C1 segment of cervical spinal cord (tissue), 14 donors: ENCODE data around the gene FAAP100.

Experiments used
- DNase-seq, 14 donors: peaks; one replicate each; lab custom pipeline; 2025; lab: John Stamatoyannopoulos, UW

FAAP100 gene

GRCh38 chr17:81553616-81554181 lies 1.5 kb upstream of the FAAP100 start:
- no peak for DNase-seq

GRCh38 chr17:81553018-81553615 lies 964 bp upstream of the FAAP100 start:
- peak in 10 of 14 donors; percentile 16 to 75 (median 57) for DNase-seq

GRCh38 chr17:81551458-81552243 lies 502 bp downstream of the FAAP100 start:
- peak in 1 of 14 donors; percentile 71 for DNase-seq

GRCh38 chr17:81550830-81551457 lies 1.2 kb downstream of the FAAP100 start:
- no peak for DNase-seq

GRCh38 chr17:81550285-81550684 lies 1.9 kb downstream of the FAAP100 start:
- DNase-seq: no peak

- DNase-seq: no peak
Measured at GRCh38 chr17:81549826-81550225, 2.3 kb downstream of the FAAP100 start.

GRCh38 chr17:81549031-81549557 lies 3.1 kb downstream of the FAAP100 start:
- DNase-seq: peak in 1 of 14 donors; percentile 40

- no peak for DNase-seq
Measured at GRCh38 chr17:81547614-81547982, 4.6 kb downstream of the FAAP100 start.

- DNase-seq: no peak
Measured at GRCh38 chr17:81546906-81547613, 5.1 kb downstream of the FAAP100 start.

GRCh38 chr17:81545160-81545949 lies 6.8 kb downstream of the FAAP100 start:
- no peak for DNase-seq

GRCh38 chr17:81544281-81544974 lies 7.7 kb downstream of the FAAP100 start:
- DNase-seq: no peak

- DNase-seq: no peak
Measured at GRCh38 chr17:81543756-81544155, 8.4 kb downstream of the FAAP100 start.

GRCh38 chr17:81543339-81543675 lies 8.8 kb downstream of the FAAP100 start:
- DNase-seq: peak in 2 of 14 donors; percentile 12 to 37

- no peak for DNase-seq
Measured at GRCh38 chr17:81542431-81543338, 9.5 kb downstream of the FAAP100 start.

GRCh38 chr17:81541123-81541522 lies 11.0 kb downstream of the FAAP100 start:
- no peak for DNase-seq

GRCh38 chr17:81540676-81541027 lies 11.5 kb downstream of the FAAP100 start:
- DNase-seq: no peak

- no peak for DNase-seq
Measured at GRCh38 chr17:81539961-81540675, 12.0 kb downstream of the FAAP100 start.

- DNase-seq: no peak
Measured at GRCh38 chr17:81539571-81539900, 12.6 kb downstream of the FAAP100 start.
